Measurements from ENCODE around the gene MESD.
A peak's percentile ranks its signal among the peaks of the same experiment; 100 is the strongest.

Gene MESD

DNA sequence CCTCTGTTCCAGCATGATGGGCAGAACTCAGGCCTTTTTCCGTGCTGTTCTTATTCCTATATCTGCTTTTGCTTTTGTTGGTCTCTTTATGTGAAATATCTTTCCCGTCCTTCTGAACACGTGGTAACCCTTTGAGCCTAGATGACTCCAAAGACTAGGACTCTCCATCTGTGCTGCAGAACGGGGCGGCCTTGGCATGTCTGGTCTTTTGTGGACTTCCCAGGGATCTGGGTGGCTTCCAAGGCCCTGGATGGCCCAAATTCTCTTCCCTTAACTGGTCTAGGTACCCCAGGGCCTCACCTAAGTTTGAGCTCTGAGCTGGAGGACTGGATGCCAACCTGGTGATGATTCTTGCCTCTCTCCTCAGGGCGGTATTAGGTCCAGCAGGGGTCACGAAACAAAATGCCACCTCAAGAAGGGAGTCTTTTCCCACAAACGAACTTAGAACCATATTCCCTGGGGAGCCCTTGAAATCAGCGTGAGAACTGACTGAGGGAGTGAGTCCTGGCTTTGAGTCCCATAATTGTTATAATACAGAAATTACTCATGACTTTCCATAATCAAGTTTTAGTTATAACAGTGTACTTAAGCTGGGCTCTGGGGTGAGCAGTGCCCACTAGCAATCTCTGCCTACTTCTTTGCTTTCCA, 25.0 kb upstream of the MESD start:
- DNase-seq = no peak

GRCh38 chr15:81013396-81013929, 23.8 kb upstream of the MESD start:
- DNase-seq = no peak

DNA sequence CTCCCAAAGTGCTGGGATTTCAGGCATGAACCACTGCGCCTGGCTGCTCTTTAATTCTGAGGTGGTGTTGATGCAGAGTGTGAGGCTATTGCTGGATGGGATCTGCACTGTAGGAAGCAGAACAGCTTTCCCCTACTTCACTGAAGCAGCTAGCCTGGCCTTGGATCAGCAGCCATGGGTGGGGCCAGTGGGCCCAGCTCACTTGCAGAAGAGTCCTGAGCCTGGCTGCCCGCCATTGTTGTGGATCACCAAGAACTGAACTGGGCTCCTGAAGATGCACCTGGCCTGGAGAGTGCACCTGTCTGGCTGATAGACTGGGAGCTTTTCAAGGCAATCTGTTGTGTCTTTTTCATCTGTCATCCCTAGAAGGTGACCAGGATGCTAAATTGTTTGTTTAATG, 23.0 kb upstream of the MESD start:
- DNase-seq = no peak

DNA sequence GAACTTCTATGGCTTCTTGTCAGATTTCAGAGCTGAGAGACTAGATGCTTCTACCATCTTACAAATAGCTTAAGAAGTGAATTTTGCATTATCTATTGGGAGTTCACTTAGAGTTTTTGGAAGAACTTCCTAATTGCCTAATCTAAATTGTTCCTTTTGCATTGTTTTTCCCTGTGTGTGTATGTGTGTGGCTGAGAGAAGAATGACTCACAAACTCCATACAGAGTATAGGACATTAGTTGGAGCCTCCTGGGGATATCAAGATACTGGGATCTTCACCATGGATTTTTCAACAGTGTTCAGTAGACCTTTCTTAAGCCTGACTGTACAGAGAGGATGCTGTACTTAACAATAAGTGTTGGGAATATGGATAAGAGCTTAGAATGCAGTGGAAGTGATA, 22.0 kb upstream of the MESD start:
- DNase-seq = no peak

DNA sequence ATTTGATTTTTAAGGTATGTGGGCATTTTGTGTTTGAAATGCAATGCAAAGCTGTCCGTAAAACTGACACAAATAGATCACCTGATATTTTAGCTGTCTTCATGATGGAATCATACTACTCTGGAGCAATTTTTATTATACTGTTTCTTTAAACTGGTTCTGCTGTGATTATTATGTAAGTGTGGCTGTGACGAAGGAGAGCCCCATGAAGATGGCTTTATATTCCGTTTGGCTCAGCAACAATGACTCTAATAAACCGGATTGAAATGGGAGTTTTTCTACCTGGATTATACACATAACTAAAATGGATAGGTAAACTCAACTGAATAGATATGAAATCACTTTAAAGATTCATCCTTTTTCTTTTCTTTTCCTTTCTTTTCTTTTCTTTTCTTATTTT, 20.5 kb upstream of the MESD start:
- DNase-seq = no peak

- no peak for DNase-seq
These were observed 18.7 kb upstream of the MESD start for GRCh38 chr15:81008312-81008711.

DNA sequence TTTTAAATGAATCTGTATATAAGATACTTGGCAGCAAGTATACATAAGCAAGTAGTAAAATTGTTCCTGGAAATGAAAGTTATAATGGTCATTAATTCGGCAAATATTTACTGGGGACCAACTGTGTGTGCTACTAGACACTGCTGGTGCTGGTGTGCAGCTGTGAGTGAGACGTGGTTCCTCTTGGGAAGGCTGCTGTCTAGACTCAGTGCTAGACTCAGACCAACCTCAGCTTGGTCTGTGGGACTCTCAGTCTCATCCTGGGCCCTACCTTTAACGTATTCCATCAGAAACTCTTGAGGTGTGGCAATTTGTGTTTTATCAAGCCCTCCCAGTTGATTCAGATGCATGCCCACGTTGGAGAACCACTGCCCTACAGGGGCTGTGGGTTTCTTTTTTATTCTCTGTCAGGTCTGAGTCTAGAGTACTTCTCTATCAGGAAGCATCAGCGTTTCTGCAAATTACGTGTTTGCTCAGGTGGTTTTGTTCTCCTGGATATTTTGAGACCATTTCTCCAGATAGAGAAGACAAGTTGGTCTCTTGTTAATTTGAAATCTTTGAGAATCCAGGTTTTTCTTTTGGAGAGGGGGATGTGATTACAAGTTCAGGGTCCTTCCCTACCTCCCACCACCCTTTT, 17.9 kb upstream of the MESD start:
- DNase-seq = no peak

DNA sequence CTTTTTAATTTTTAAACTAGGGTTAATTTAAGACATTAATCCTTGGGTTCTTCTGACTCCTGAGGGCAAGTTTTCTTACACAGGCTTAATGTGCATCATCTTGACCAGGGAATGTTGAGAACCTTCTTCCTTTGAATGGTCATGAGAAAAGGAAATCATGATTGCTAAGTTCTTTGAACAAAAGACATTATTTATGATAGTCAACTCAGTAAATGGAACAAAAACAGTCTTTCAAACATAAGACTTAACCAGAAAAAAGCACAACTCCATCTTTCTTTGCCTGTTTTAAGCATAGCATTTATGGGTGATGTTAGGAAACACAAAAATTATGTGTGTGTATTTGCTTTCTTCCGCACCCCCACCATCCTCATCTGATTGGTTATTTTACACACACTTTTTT, 16.5 kb upstream of the MESD start:
- no peak for DNase-seq

DNA sequence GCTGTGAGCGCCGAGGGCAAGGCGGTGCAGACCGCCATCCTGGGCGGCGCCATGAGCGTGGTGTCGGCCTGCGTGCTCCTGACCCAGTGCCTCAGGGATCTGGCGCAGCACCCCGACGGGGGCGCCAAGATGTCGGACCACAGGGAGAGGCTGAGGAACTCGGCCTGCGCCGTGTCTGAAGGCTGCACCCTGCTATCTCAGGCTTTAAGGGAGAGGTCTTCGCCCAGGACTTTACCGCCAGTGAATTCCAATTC, 13.4 kb upstream of the MESD start:
- no peak for DNase-seq

- no peak for DNase-seq
These were observed 12.9 kb upstream of the MESD start for GRCh38 chr15:81002331-81003096.

GRCh38 chr15:81002009-81002330, 12.4 kb upstream of the MESD start:
- DNase-seq = no peak

GRCh38 chr15:81001152-81002008, 11.8 kb upstream of the MESD start:
- DNase-seq = no peak

DNA sequence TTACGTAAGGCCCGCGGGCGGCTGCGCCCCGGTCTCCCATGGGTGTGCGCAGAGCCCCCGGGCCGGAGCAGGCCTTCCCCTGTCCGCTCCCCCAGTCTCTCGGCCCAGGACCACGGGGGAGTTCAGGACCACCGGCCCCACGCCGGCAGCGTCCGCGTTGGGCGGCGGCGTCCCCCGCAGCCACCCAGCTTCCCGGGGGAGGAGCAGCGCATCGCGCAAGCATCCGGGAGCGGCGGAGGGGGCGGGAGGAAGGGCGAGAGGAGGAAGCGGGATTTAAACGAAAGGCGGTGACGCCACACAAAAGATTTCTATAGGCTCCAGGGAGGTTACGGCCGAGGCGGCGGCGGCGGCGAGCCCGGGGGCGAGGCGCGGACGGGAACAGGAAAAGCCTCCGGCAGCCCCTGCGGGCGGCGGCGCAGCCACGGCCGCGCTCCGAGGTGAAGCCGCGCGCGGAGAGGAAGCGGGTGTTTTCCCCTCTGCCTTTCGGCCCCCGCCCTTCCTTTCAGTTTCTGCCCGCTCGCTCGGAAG, 11.1 kb upstream of the MESD start, which contains the start of gene TLNRD1:
TSS of gene TLNRD1 (plus strand) at position 300 of the 528 bp plus-strand sequence. CDS start 1,349 bp downstream, outside the sequence.
- peak; percentile 84 for DNase-seq

- no peak for DNase-seq
These were observed 10.6 kb upstream of the MESD start for GRCh38 chr15:81000144-81000623.

DNA sequence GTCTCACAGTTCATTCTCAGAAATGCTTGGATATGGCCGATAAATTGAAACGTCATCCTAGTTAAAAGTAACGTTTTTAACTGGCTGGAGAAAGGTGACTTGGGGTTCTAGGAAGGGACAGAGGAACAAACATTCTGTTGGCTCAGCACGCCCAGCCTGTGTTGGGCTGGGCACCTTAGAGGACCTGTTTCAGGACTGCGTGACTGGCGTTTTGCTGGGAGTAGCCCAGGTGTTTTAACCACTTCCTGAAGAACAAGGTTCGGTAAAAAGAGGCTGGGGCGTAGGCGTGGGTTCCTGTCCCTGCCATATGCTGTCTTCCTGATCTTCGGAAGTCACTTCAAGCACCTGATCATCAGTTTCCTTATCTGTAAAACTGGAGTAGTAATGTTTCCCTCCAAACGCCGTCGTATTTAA, 10.0 kb upstream of the MESD start:
- DNase-seq = no peak

GRCh38 chr15:80998251-80998650, 8.6 kb upstream of the MESD start:
- no peak for DNase-seq

DNA sequence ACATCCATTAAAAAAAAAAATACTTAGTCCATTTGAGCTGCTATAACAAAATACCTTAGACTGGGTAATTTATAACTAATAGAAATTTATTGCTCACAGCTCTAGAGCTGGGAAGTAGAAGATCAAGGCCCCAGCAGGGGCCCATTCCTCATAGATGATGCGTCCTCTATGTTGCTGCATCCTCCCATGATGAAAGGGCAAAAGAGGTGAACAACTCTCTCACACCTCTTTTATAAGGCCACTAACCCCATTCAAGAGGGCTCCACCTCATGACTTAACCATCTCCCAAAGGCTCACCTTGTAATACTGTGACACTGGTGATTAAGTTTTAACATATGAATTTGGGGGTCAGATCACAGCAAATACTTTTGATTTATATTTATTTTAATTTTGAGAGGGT, 8.1 kb upstream of the MESD start:
- DNase-seq = no peak

DNA sequence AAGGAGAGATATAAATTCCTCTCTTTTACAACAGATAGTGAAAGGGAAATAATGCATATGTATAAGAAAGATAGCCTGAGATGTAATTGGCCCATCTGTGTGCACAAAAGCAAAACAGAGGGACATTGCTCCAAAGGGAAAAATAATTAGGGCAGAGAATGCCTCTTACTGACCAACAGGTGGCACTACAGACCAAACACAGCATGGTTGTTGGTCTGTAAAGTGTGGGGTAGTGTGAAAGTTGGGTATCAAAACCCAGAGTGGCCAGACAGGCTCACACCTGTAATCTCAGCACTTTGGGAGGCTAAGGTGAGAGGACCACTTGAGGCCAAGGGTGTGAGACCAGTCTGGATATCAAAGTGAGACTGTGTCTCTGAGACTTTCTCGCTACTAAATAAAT, 6.6 kb upstream of the MESD start:
- peak; percentile 12 for DNase-seq

- DNase-seq = no peak
These were observed 2.8 kb upstream of the MESD start for GRCh38 chr15:80992441-80992840.

- peak; percentile 32 for DNase-seq
These were observed 2.4 kb upstream of the MESD start for GRCh38 chr15:80992006-80992405.

DNA sequence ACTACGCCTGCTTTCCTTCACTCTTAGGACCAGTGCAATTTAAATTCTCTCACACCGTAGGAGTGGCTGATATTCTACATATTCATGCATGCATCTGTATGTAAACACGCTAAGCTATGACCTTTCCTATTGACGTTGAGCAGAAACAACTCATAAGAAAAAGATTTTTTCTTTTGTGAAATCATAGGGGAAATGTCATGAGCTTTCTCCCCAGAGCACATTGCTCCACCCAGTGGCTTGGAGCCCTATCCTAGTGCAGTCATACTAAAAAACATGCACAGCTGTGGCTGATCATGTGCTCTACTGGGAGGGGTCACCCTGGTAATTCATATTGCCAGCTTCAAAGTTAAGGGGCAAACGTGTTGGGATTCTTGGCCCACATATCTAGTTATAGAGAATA, 1.8 kb upstream of the MESD start:
- DNase-seq = peak; percentile 59

- DNase-seq = no peak
These were observed 1.3 kb upstream of the MESD start for GRCh38 chr15:80990955-80991354.

DNA sequence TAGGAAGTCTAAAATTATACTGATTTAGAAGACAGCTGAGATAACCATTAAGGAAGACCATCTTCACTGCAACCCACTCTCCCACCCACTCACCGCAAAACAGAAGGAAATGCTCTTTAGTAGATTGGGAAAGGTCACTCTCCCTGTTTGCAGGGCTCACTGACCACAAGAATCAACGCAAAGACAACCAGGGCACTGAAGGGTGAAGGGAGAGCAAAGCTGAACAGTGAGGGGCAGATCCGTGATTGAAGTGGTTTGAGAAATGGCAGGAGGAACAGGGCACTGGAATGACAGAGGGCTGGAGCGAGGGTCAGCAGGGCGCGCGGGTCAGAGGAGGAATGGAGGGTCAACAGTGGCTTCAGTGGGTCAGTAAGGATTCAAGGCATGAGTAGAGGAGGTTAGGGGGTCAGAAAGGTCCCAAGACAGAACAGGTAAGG, 520 bp downstream of the MESD start:
- DNase-seq = no peak
